ENCODE measurements around the gene ABCF2.

DNA sequence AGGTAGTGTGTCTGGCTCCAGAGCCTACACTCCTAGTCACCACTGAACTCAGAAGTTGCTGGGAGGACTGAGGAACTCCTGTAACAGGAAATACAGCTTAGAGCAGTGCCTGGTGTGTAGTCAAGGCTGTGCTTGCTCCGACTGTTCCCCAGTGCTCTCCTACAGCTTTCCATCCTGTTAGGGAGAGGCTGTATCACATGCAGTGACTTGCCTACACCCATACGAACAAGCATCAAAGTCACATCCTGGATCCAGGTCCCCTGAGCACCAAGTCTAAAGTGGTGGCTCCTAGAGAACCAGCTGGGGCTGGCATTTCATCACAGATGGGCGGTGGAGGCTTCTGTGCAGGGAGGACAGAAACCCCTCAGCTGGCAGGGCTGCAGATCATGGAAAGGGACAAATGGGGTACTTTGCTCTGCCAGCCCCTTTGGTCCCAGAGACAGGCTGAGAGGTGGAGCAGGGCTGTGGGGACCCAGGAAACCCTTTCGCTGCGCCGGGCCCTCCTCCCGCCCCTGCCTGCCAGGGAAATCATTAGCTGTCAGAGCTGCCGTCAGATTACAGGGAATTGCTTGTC, 47.6 kb downstream of the ABCF2 start:
- TF ChIP-seq, protein P1, sequence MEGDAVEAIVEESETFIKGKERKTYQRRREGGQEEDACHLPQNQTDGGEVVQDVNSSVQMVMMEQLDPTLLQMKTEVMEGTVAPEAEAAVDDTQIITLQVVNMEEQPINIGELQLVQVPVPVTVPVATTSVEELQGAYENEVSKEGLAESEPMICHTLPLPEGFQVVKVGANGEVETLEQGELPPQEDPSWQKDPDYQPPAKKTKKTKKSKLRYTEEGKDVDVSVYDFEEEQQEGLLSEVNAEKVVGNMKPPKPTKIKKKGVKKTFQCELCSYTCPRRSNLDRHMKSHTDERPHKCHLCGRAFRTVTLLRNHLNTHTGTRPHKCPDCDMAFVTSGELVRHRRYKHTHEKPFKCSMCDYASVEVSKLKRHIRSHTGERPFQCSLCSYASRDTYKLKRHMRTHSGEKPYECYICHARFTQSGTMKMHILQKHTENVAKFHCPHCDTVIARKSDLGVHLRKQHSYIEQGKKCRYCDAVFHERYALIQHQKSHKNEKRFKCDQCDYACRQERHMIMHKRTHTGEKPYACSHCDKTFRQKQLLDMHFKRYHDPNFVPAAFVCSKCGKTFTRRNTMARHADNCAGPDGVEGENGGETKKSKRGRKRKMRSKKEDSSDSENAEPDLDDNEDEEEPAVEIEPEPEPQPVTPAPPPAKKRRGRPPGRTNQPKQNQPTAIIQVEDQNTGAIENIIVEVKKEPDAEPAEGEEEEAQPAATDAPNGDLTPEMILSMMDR (conservative IDR thresholded peaks at IDR 0.05; ENCODE audit: low read depth, low read length) = no peak
- TF ChIP-seq EZH2 (IDR thresholded peaks at IDR 0.05; ENCODE audit: borderline replicate concordance, low read depth, low read length, poor library complexity, severe bottlenecking) = no peak

Data from A673 (cell line).